Natural killer cell (primary cell): Measurements from ENCODE around the gene PLCXD3. TPM values are rescaled to one million over a fixed set of nuclear protein-coding genes. Genes with fewer than 3 reads are reported as not detected.
"Not testable (repeated sequence)": the region's sequence is repeated elsewhere in the genome, so short reads cannot be mapped to it uniquely, and the experiment has no call there.

Experiments
- ATAC-seq, 3 donors: fragments of 150-1000 bp in 2 of 3; fragments of 200-7000 bp in 1 of 3; cut with Tn5 transposase; 1 replicate in 1 of 3; 2 replicates in 2 of 3; pipeline ENCODE4 v1.10.0; 2021; ENCODE audit warnings: mild to moderate bottlenecking in 2 of 3, moderate library complexity in 2 of 3
- DNase-seq, 2 donors: peaks; one replicate each; pipeline versions ENCODE4 v3.0.0 to v3.0.0-alpha.2; 2013 to 2021; ENCODE audit warnings: mixed read lengths in 1 of 2
- H3K27ac ChIP-seq: one replicate; pipeline ENCODE4 v1.5.1; 2013; ENCODE audit warnings: mild to moderate bottlenecking, low read length
- H3K27me3 ChIP-seq: one replicate; pipeline ENCODE4 v1.6.1; 2013; ENCODE audit warnings: low read length; ENCODE audit not compliant: control insufficient read depth, insufficient read depth
- H3K36me3 ChIP-seq: one replicate; pipeline ENCODE4 v1.6.1; 2013; ENCODE audit warnings: low read length; ENCODE audit not compliant: control insufficient read depth, insufficient read depth
- H3K4me1 ChIP-seq: one replicate; pipeline ENCODE4 v1.6.1; 2013; ENCODE audit warnings: low read length; ENCODE audit not compliant: control insufficient read depth, insufficient read depth
- H3K4me3 ChIP-seq: one replicate; pipeline ENCODE4 v1.5.1; 2013; ENCODE audit warnings: low read length
- H3K9me3 ChIP-seq: one replicate; pipeline ENCODE4 v1.6.1; 2013; ENCODE audit warnings: low read length; ENCODE audit not compliant: control insufficient read depth, insufficient read depth
- H3K27ac Mint-ChIP-seq, 2 donors: one replicate each; pipeline ENCODE4 v1.8.0; 2022; ENCODE audit warnings: mild to moderate bottlenecking in 2 of 2, mixed read lengths in 2 of 2, moderate library complexity in 1 of 2
- H3K27me3 Mint-ChIP-seq, 2 donors: one replicate each; pipeline ENCODE4 v1.8.0; 2022; ENCODE audit warnings: low read depth in 2 of 2, mixed read lengths in 2 of 2
- H3K36me3 Mint-ChIP-seq: one replicate; pipeline ENCODE4 v1.8.0; 2022; ENCODE audit warnings: mixed read lengths
- H3K4me1 Mint-ChIP-seq, 2 donors: one replicate each; pipeline ENCODE4 v1.8.0; 2022; ENCODE audit warnings: mixed read lengths in 2 of 2
- H3K4me3 Mint-ChIP-seq: one replicate; pipeline ENCODE4 v1.8.0; 2022; ENCODE audit warnings: mild to moderate bottlenecking, moderate library complexity, mixed read lengths
- H3K9me3 Mint-ChIP-seq, 2 donors: one replicate each; pipeline ENCODE4 v1.8.0; 2022; ENCODE audit warnings: mixed read lengths in 2 of 2
- WGBS: methylation state at CpG from one replicate; pipeline ENCODE4 v1.1.7; 2013; ENCODE audit warnings: missing lambda C conversion rate; ENCODE audit not compliant: insufficient coverage; 5-methylcytosine and 5-hydroxymethylcytosine counted together
- intact Hi-C: fragments of 100-400 bp; cut with micrococcal nuclease; formaldehyde crosslinking; loops from one replicate; pipeline ENCODE4 v1.14.2; 2022
- total RNA-seq, 4 donors: library from RNA; stranded (reverse); fragments of 120-200 nt in 1 of 4; gene quantifications; one replicate each; pipeline versions ENCODE4 v1.2.3 to v1.2.4, GENCODE V29; 2013 to 2022
- TF ChIP-seq, protein P1 (sequence below): fragments of 200-600 bp; IDR thresholded peaks from one replicate; pipeline ENCODE4 v1.8.0; 2022; ENCODE audit warnings: antibody characterized with exemption

PLCXD3 gene
- total RNA-seq, 3 donors from 2014 or later (not counting 1 experiment from before 2014, with no cell fraction given) = not detected

DNA sequence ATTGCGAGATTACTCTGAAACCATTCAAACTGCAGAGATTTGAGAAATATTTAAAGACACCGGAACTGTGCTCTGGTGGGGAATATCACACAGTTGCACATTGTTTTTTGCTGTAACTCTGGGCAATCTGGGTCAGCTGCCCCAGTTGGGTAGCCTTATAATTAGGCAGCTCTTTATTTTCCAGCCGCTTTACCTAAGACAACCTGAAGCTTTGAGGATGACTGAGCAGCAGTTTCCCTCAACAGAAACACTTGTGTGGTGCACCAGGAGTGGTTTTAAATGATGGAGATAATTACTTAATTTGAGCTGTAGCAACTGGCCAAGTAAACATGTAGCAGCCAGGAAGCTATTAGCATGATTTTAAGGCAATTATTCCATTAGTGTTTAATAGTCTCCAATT, 2.9 kb downstream of the PLCXD3 start:
- WGBS = 89% methylated on average over 3 of the region's 3 CpGs
- H3K27ac ChIP-seq = no peak overlapping the region
- no peaks in the 10 kb centered on the region for H3K4me1 ChIP-seq
- H3K36me3 ChIP-seq = no peaks in the 10 kb centered on the region
- no peaks in the 10 kb centered on the region for H3K4me1 Mint-ChIP-seq
- DNase-seq = no peak
- ATAC-seq = no peak
- H3K9me3 ChIP-seq = no peaks in the 10 kb centered on the region
- peaks cover 4 to 6% of the 10 kb centered on the region in 2 donors for H3K9me3 Mint-ChIP-seq
- no peak overlapping the region for H3K4me3 ChIP-seq
- H3K27ac Mint-ChIP-seq = no peak overlapping the region
- H3K27me3 ChIP-seq = peaks cover 6% of the 10 kb centered on the region
- TF ChIP-seq, protein P1, sequence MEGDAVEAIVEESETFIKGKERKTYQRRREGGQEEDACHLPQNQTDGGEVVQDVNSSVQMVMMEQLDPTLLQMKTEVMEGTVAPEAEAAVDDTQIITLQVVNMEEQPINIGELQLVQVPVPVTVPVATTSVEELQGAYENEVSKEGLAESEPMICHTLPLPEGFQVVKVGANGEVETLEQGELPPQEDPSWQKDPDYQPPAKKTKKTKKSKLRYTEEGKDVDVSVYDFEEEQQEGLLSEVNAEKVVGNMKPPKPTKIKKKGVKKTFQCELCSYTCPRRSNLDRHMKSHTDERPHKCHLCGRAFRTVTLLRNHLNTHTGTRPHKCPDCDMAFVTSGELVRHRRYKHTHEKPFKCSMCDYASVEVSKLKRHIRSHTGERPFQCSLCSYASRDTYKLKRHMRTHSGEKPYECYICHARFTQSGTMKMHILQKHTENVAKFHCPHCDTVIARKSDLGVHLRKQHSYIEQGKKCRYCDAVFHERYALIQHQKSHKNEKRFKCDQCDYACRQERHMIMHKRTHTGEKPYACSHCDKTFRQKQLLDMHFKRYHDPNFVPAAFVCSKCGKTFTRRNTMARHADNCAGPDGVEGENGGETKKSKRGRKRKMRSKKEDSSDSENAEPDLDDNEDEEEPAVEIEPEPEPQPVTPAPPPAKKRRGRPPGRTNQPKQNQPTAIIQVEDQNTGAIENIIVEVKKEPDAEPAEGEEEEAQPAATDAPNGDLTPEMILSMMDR = no peak
- no peak overlapping the region for H3K4me3 Mint-ChIP-seq
- peaks cover 18 to 19% of the 10 kb centered on the region in 2 donors for H3K27me3 Mint-ChIP-seq
- H3K36me3 Mint-ChIP-seq = peaks cover 12% of the 10 kb centered on the region
- intact Hi-C loops = no loop called here

DNA sequence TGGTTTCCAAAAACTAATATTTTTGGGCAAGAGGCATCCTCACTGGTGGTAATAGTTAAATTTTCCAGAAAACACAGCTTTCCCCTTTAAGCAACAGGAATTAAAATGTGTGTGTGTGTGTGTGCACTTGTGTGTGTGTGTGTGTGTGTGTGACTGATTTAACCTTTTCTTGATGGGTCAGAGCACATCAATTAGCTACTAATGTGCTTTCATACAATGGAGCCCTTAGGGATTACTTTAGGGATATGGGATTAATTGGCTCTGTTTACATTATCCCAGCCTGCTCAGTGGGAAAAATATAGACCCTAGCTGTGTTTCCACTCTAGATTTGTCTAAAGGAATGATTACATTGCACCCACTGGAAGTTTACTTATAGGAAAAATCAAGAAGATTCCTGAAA, 6.5 kb downstream of the PLCXD3 start:
- H3K27ac ChIP-seq = no peak overlapping the region
- no peaks in the 10 kb centered on the region for H3K36me3 ChIP-seq
- Mint-ChIP-seq H3K27ac (no peak overlapping the region), H3K36me3 (no peaks in the 10 kb centered on the region), H3K27me3 (no peaks in the 10 kb centered on the region), H3K4me1 (no peaks in the 10 kb centered on the region), H3K4me3 (no peak overlapping the region), H3K9me3 (peaks cover 3 to 7% of the 10 kb centered on the region in 2 donors)
- no peaks in the 10 kb centered on the region for H3K4me1 ChIP-seq
- intact Hi-C loops = no loop called here
- no peaks in the 10 kb centered on the region for H3K27me3 ChIP-seq
- ATAC-seq (no peak), DNase-seq (no peak)
- H3K4me3 ChIP-seq = no peak overlapping the region
- TF ChIP-seq, protein P1 = no peak
- no peaks in the 10 kb centered on the region for H3K9me3 ChIP-seq

DNA sequence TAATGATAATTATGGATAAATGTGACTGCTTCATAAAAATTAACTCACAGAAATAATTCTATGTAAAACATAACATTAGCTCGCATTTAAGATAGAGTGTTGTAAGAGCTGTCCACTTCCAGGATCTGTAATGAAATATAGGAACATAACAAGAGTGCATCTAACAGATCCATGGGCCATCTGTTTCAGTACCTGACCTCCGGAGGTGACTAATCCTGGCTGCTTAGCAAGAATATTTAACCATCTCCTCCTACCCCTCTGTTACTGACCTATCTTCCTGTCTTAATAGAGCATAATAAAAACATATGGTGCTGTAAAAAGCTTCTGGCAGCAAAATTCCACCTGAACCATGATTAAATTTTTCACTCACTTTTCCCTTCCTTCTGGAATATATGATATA, 7.1 kb downstream of the PLCXD3 start:
- no peak for ATAC-seq

DNA sequence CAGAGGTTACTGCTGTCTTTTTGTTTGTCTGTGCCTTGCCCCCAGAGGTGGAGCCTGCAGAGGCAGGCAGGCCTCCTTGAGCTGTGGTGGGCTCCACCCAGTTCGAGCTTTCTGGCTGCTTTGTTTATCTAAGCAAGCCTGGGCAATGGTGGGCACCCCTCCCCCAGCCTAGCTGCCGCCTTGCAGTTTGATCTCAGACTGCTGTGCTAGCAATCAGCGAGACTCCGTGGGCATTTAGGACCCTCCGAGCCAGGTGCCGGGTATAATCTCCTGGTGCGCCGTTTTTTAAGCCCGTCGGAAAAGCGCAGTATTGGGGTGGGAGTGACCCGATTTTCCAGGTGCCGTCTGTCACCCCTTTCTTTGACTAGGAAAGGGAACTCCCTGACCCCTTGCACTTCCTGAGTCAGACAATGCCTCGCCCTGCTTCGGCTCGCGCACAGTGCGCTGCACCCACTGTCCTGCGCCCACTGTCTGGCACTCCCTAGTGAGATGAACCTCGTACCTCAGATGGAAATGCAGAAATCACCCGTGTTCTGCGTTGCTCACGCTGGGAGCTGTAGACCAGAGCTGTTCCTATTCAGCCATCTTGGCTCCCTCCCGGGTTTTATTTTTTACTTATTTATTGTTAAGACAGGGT, 16.8 kb downstream of the PLCXD3 start:
- not testable (repeated sequence) for DNase-seq, H3K4me1 Mint-ChIP-seq, H3K4me3 Mint-ChIP-seq

More for the DNA sequence above, 7.1 kb downstream of the PLCXD3 start:
- Histone ChIP-seq H3K27me3 (no peaks in the 10 kb centered on the region), H3K4me1 (no peaks in the 10 kb centered on the region), H3K9me3 (no peaks in the 10 kb centered on the region), H3K36me3 (no peaks in the 10 kb centered on the region), H3K4me3 (no peak overlapping the region), H3K27ac (no peak overlapping the region)
- peaks cover 5 to 7% of the 10 kb centered on the region in 2 donors for H3K9me3 Mint-ChIP-seq
- 71% methylated on average over 1 of the region's 2 CpGs for WGBS
- DNase-seq = no peak
- H3K4me1 Mint-ChIP-seq = no peaks in the 10 kb centered on the region
- no peak overlapping the region for H3K27ac Mint-ChIP-seq
- no peaks in the 10 kb centered on the region for H3K36me3 Mint-ChIP-seq
- H3K4me3 Mint-ChIP-seq = no peak overlapping the region
- TF ChIP-seq, protein P1 = no peak
- H3K27me3 Mint-ChIP-seq = no peaks in the 10 kb centered on the region
- intact Hi-C loops = no loop called here

More for the DNA sequence above, 16.8 kb downstream of the PLCXD3 start:
- ATAC-seq, H3K4me1 ChIP-seq, H3K27me3 Mint-ChIP-seq, H3K27ac Mint-ChIP-seq, intact Hi-C loops, H3K27ac ChIP-seq, H3K4me3 ChIP-seq, H3K9me3 ChIP-seq, H3K36me3 Mint-ChIP-seq, H3K27me3 ChIP-seq, H3K36me3 ChIP-seq: not testable (repeated sequence)
- WGBS = 91% methylated on average over 24 of the region's 24 CpGs
- peaks cover 7 to 19% of the 10 kb centered on the region in 2 donors for H3K9me3 Mint-ChIP-seq
